Measurements from ENCODE around the gene TNPO3.

Gene TNPO3

GRCh38 chr7:128934361-128935341 is 120.3 kb downstream of the TNPO3 start:
- H3K4me3 ChIP-seq (ENCODE audit: low read depth, low read length) = no peak overlapping the region
- no peak for DNase-seq (ENCODE audit: low read depth)
- TF ChIP-seq CTCF (IDR thresholded peaks at IDR 0.05; ENCODE audit: control insufficient read depth, extremely low read depth, insufficient read depth) = no peak

- no peak for TF ChIP-seq CTCF (IDR thresholded peaks at IDR 0.05; ENCODE audit: control insufficient read depth, extremely low read depth, insufficient read depth)
- no peak for DNase-seq (ENCODE audit: low read depth)
- H3K4me3 ChIP-seq (ENCODE audit: low read depth, low read length) = no peak overlapping the region
Observed at GRCh38 chr7:128933180-128933891, 121.6 kb downstream of the TNPO3 start.

GRCh38 chr7:128932862-128933179 is 122.1 kb downstream of the TNPO3 start:
- no peak for TF ChIP-seq CTCF (IDR thresholded peaks at IDR 0.05; ENCODE audit: control insufficient read depth, extremely low read depth, insufficient read depth)
- H3K4me3 ChIP-seq (ENCODE audit: low read depth, low read length) = no peak overlapping the region
- DNase-seq (ENCODE audit: low read depth) = no peak

GRCh38 chr7:128931965-128932861 is 122.7 kb downstream of the TNPO3 start:
- TF ChIP-seq CTCF (IDR thresholded peaks at IDR 0.05; ENCODE audit: control insufficient read depth, extremely low read depth, insufficient read depth) = no peak
- no peak overlapping the region for H3K4me3 ChIP-seq (ENCODE audit: low read depth, low read length)
- DNase-seq (ENCODE audit: low read depth) = no peak

- no peak overlapping the region for H3K4me3 ChIP-seq (ENCODE audit: low read depth, low read length)
- DNase-seq (ENCODE audit: low read depth) = no peak
- TF ChIP-seq CTCF (IDR thresholded peaks at IDR 0.05; ENCODE audit: control insufficient read depth, extremely low read depth, insufficient read depth) = no peak
Observed at GRCh38 chr7:128931190-128931798, 123.6 kb downstream of the TNPO3 start.
